Endothelial cell of umbilical vein (primary cell): ENCODE measurements around the gene UBN2. TPM values are rescaled to one million over a fixed set of nuclear protein-coding genes. Genes with fewer than 3 reads are reported as not detected.

Experiments
- BruUV-seq: library from RNA; stranded (reverse); fragments of 400-500 nt; replicated peaks from 2 replicates; lab custom pipeline; 2021; lab: Mats Ljungman, UMichigan
- CTCF ChIA-PET: fragments of 300-600, 350-600 bp; sonication (Branson Sonifier 250); formaldehyde crosslinking; loops from one replicate; lab custom pipeline; 2021; ENCODE audit warnings: antibody characterized with exemption, inconsistent platforms; lab: Charles Lee
- POLR2A ChIA-PET: fragments of 300-600, 350-600 bp; sonication (Branson Sonifier 250); formaldehyde crosslinking; loops from one replicate; lab custom pipeline; 2021; ENCODE audit warnings: antibody characterized with exemption, inconsistent platforms; lab: Charles Lee
- DNase-seq: peaks from one replicate; pipeline ENCODE4 v3.0.0-alpha.2; 2011; ENCODE audit warnings: low read depth, low spot score
- FAIRE-seq: peaks from 2 replicates; lab custom pipeline; 2011; peaks lifted over from hg19 to GRCh38; lab: Jason Lieb, UNC
- H2AFZ ChIP-seq: 2 replicates; pipeline ENCODE4 v1.6.0; 2012; ENCODE audit warnings: low read depth, low read length, control low read depth, inconsistent platforms
- H3K27ac ChIP-seq: 2 replicates; pipeline ENCODE4 v1.5.1; 2011; ENCODE audit warnings: low read depth, mild to moderate bottlenecking, control low read depth, low read length, moderate library complexity; ENCODE audit not compliant: insufficient read depth
- H3K27me3 ChIP-seq, 2 experiments: 2 replicates each; pipeline versions ENCODE4 v1.6.0 to v1.6.1; 2011; ENCODE audit warnings: low read length in 2 of 2, mixed read lengths in 1 of 2; ENCODE audit not compliant: control insufficient read depth in 2 of 2, insufficient read depth in 2 of 2
- H3K36me3 ChIP-seq, 2 experiments: 2 replicates in 1 of 2; 3 replicates in 1 of 2; pipeline ENCODE4 v1.5.1; 2011; ENCODE audit warnings: low read length in 2 of 2, mild to moderate bottlenecking in 1 of 2, moderate library complexity in 1 of 2; ENCODE audit not compliant: control insufficient read depth in 2 of 2, insufficient read depth in 2 of 2; ENCODE audit errors: extremely low read depth in 1 of 2
- H3K4me1 ChIP-seq: 3 replicates; pipeline ENCODE4 v1.5.1; 2011; ENCODE audit warnings: mild to moderate bottlenecking, low read length; ENCODE audit not compliant: control insufficient read depth, insufficient read depth; ENCODE audit errors: extremely low read depth
- H3K4me2 ChIP-seq: 2 replicates; pipeline ENCODE4 v1.6.1; 2011; ENCODE audit warnings: low read length, control low read depth, mixed read lengths; ENCODE audit not compliant: insufficient read depth
- H3K4me3 ChIP-seq, 3 experiments: fragments of 200-600 bp in 1 of 3; sonication (generic), shearing (Covaris generic) in 1 of 3; replicated peaks in 1 of 3; 2 replicates each; pipeline ENCODE4 v1.5.1; 2011 to 2016; ENCODE audit warnings: control low read depth in 3 of 3, low read length in 3 of 3, mild to moderate bottlenecking in 2 of 3, inconsistent platforms in 1 of 3, low read depth in 1 of 3, moderate library complexity in 1 of 3; ENCODE audit not compliant: insufficient read depth in 1 of 3
- H3K79me2 ChIP-seq: 2 replicates; pipeline ENCODE4 v1.6.0; 2012; ENCODE audit warnings: low read length, inconsistent platforms; ENCODE audit not compliant: control insufficient read depth, insufficient read depth
- H3K9ac ChIP-seq: replicated peaks from 2 replicates; pipeline ENCODE3; 2011; ENCODE audit warnings: low read length, control low read depth; ENCODE audit not compliant: insufficient read depth; ENCODE audit errors: extremely low read depth
- H3K9me1 ChIP-seq: replicated peaks from 3 replicates; pipeline ENCODE4 v1.6.0; 2011; ENCODE audit warnings: mild to moderate bottlenecking, low read length; ENCODE audit not compliant: control insufficient read depth, insufficient read depth; ENCODE audit errors: extremely low read depth
- H3K9me3 ChIP-seq: replicated peaks from 2 replicates; pipeline ENCODE4 v1.5.1; 2012; ENCODE audit warnings: low read length, inconsistent platforms; ENCODE audit not compliant: control insufficient read depth, insufficient read depth
- H4K20me1 ChIP-seq: replicated peaks from 2 replicates; pipeline ENCODE3; 2011; ENCODE audit warnings: mild to moderate bottlenecking, low read length; ENCODE audit not compliant: control insufficient read depth, insufficient read depth; ENCODE audit errors: extremely low read depth
- EZH2 ChIP-seq: IDR thresholded peaks from 2 replicates; pipeline ENCODE4 v1.6.1; 2012; ENCODE audit warnings: borderline replicate concordance, low read depth, mild to moderate bottlenecking, moderate library complexity, low read length, inconsistent platforms; ENCODE audit not compliant: severe bottlenecking
- FOS ChIP-seq: IDR thresholded peaks from 2 replicates; pipeline ENCODE4 v1.6.1; 2011; ENCODE audit warnings: mild to moderate bottlenecking, low read length, moderate library complexity, borderline replicate concordance; ENCODE audit not compliant: insufficient read depth
- GATA2 ChIP-seq: IDR thresholded peaks from 2 replicates; pipeline ENCODE4 v1.7.0; 2011; ENCODE audit warnings: low read depth, mild to moderate bottlenecking, moderate library complexity, mixed read lengths, low read length; ENCODE audit not compliant: insufficient read length, insufficient read depth
- JUN ChIP-seq: IDR thresholded peaks from 2 replicates; pipeline ENCODE4 v1.6.1; 2011; ENCODE audit warnings: borderline replicate concordance, low read depth; ENCODE audit not compliant: insufficient read length, insufficient read depth
- MAX ChIP-seq: IDR thresholded peaks from 2 replicates; pipeline ENCODE4 v1.6.1; 2011; ENCODE audit not compliant: insufficient read depth, insufficient read length
- MYC ChIP-seq: IDR thresholded peaks from one replicate; pipeline ENCODE4 v1.6.1; 2011; ENCODE audit warnings: mild to moderate bottlenecking, low read depth, low read length
- POLR2A ChIP-seq: IDR thresholded peaks from 2 replicates; pipeline ENCODE4 v1.6.1; 2012; ENCODE audit warnings: low read depth, mild to moderate bottlenecking, control low read depth, low read length
- POLR2AphosphoS5 ChIP-seq: IDR thresholded peaks from 2 replicates; pipeline ENCODE4 v1.6.1; 2012; ENCODE audit warnings: low read depth, mild to moderate bottlenecking, control low read depth, low read length, moderate library complexity; ENCODE audit not compliant: insufficient read depth
- dilution Hi-C: fragments of 300-500 bp; cut with MboI; formaldehyde crosslinking; loops from one replicate; pipeline ENCODE4 v1.15.0; 2019; ENCODE audit warnings: low sequenced_read_pairs; ENCODE audit not compliant: extremely low pct_ligation_motif_present
- intact Hi-C: fragments of 100-400 bp; cut with micrococcal nuclease; formaldehyde crosslinking; loops from one replicate; pipeline ENCODE4 v1.10.0; 2022
- polyA plus RNA-seq, 4 experiments: library from polyadenylated mRNA; depleted of rRNA in 3 of 4; stranded (reverse) in 3 of 4; unstranded in 1 of 4; fragments of >200 nt; gene quantifications; 2 replicates each; pipeline versions ENCODE4 v1.2.1 to v1.2.3, GENCODE V29; 2011 to 2012; ENCODE audit warnings: missing spikeins in 1 of 4
- total RNA-seq: library from RNA; stranded (reverse); gene quantifications from 2 replicates; pipeline ENCODE4 v1.2.3, GENCODE V29; 2021
- TF ChIP-seq, protein P1 (sequence below), 2 donors: IDR thresholded peaks; 1 replicate in 1 of 2; 2 replicates in 1 of 2; pipeline ENCODE4 v1.5.1; 2011; ENCODE audit warnings: low read length in 2 of 2, mild to moderate bottlenecking in 2 of 2, moderate library complexity in 2 of 2, control low read depth in 1 of 2, inconsistent platforms in 1 of 2, low read depth in 1 of 2; ENCODE audit not compliant: insufficient read depth in 1 of 2; ENCODE audit errors: extremely low read depth in 1 of 2

UBN2 gene
- total and polyA plus RNA-seq, 2 donors (not counting 3 experiments of a cell fraction or from before 2014, with no cell fraction given): 2.2 to 14.2 TPM

GRCh38 chr7:139245401-139245800 lies 14.4 kb downstream of the UBN2 start:
- Histone ChIP-seq H3K9ac (no peak overlapping the region), H3K4me2 (no peak overlapping the region), H4K20me1 (no peaks in the 10 kb centered on the region), H3K79me2 (no peaks in the 10 kb centered on the region), H3K27me3 (no peaks in the 10 kb centered on the region), H2AFZ (no peak overlapping the region), H3K4me3 (no peak overlapping the region), H3K36me3 (peaks cover 0 to 6% of the 10 kb centered on the region in 2 experiments), H3K4me1 (peaks cover 11% of the 10 kb centered on the region), H3K9me1 (no peaks in the 10 kb centered on the region), H3K27ac (no peak overlapping the region), H3K9me3 (no peaks in the 10 kb centered on the region)
- POLR2A ChIA-PET: no interaction called here
- CTCF ChIA-PET: no interaction called here
- intact Hi-C loops: no loop called here
- TF ChIP-seq GATA2 (no peak), POLR2AphosphoS5 (no peak), MYC (no peak), EZH2 (no peak), MAX (no peak), FOS (no peak), JUN (no peak), POLR2A (no peak)
- TF ChIP-seq, protein P1, sequence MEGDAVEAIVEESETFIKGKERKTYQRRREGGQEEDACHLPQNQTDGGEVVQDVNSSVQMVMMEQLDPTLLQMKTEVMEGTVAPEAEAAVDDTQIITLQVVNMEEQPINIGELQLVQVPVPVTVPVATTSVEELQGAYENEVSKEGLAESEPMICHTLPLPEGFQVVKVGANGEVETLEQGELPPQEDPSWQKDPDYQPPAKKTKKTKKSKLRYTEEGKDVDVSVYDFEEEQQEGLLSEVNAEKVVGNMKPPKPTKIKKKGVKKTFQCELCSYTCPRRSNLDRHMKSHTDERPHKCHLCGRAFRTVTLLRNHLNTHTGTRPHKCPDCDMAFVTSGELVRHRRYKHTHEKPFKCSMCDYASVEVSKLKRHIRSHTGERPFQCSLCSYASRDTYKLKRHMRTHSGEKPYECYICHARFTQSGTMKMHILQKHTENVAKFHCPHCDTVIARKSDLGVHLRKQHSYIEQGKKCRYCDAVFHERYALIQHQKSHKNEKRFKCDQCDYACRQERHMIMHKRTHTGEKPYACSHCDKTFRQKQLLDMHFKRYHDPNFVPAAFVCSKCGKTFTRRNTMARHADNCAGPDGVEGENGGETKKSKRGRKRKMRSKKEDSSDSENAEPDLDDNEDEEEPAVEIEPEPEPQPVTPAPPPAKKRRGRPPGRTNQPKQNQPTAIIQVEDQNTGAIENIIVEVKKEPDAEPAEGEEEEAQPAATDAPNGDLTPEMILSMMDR (IDR thresholded peaks at IDR 0.05; ENCODE audit: extremely low read depth in 1 of 2, insufficient read depth in 1 of 2, low read depth in 1 of 2, low read length in 2 of 2): no peak
- DNase-seq (no peak), FAIRE-seq (no peak)
- dilution Hi-C loops: no loop called here
- no TSS peak for BruUV-seq
